ENCODE data around the gene CABP7.

DNA sequence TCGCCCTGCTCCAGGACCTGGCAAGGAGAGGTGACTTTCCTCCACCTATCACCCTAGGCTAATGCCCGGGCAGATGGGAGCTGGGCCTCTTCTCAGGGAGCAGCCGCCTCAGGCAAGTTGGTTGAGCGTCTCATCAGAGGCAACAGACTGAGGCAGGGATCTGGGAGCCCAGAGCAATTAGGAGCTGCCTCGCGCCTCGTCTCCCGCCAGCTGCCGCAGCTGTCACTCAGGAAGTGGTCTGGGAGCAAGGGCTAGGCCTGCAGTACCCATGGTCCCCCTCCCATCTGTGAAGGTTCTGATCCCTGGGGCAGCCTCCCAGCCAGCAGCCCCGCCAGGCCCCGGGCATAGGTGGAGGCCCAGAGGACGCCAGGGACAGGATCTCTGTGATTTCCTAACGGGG, 4.6 kb upstream of the CABP7 start:
- TF ChIP-seq, protein P1, sequence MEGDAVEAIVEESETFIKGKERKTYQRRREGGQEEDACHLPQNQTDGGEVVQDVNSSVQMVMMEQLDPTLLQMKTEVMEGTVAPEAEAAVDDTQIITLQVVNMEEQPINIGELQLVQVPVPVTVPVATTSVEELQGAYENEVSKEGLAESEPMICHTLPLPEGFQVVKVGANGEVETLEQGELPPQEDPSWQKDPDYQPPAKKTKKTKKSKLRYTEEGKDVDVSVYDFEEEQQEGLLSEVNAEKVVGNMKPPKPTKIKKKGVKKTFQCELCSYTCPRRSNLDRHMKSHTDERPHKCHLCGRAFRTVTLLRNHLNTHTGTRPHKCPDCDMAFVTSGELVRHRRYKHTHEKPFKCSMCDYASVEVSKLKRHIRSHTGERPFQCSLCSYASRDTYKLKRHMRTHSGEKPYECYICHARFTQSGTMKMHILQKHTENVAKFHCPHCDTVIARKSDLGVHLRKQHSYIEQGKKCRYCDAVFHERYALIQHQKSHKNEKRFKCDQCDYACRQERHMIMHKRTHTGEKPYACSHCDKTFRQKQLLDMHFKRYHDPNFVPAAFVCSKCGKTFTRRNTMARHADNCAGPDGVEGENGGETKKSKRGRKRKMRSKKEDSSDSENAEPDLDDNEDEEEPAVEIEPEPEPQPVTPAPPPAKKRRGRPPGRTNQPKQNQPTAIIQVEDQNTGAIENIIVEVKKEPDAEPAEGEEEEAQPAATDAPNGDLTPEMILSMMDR (optimal IDR thresholded peaks at IDR 0.05 in 1 of 3, IDR thresholded peaks at IDR 0.05 in 1 of 3, conservative IDR thresholded peaks at IDR 0.05 in 1 of 3; ENCODE audit: extremely low read depth in 1 of 3, insufficient read depth in 2 of 3, low read length in 3 of 3), result no peak
- no peak for TF ChIP-seq EZH2 (IDR thresholded peaks at IDR 0.05; ENCODE audit: low read length)
